ENCODE results near the gene C4orf36.

DNA sequence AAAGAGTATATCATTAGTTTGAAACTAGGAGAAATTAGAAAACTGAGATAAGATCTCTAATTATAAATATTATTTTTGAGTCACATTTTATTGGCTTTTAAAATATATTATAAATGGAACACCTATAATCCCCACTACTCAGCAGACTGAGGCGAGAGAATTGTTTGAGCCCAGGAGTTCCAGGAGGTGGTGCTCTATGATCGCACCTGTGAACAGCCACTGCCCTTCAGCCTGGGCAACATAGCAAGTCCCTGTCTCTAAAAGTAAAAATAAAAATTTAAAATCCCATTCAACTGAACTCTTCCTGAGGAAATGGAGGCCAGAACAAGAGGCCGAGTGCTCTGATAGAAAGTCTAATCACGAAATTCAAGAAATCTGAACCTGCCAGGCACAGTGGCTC is 6.3 kb upstream of the C4orf36 start:
- TF ChIP-seq POLR2A (IDR thresholded peaks at IDR 0.05; ENCODE audit: low read depth, low read length) (no peak), POLR2AphosphoS5 (IDR thresholded peaks at IDR 0.05; ENCODE audit: low read depth, low read length) (no peak)

All from GM12892 (cell line).